Activated CD8-positive, alpha-beta memory T cell treated with anti-CD3 and anti-CD28 coated beads for 48 hours (primary cell): Measurements from ENCODE around the gene IL20RB.

Source experiments
- DNase-seq, 3 experiments: peaks; one replicate each; pipeline ENCODE4 v3.0.0-alpha.2; 2020; ENCODE audit warnings: low read depth in 2 of 3, low spot score in 2 of 3

The IL20RB gene

GRCh38 chr3:137032465-137033120 lies 74.8 kb downstream of the IL20RB start:
- peak; percentile 34 to 86 (median 73) for DNase-seq

DNA sequence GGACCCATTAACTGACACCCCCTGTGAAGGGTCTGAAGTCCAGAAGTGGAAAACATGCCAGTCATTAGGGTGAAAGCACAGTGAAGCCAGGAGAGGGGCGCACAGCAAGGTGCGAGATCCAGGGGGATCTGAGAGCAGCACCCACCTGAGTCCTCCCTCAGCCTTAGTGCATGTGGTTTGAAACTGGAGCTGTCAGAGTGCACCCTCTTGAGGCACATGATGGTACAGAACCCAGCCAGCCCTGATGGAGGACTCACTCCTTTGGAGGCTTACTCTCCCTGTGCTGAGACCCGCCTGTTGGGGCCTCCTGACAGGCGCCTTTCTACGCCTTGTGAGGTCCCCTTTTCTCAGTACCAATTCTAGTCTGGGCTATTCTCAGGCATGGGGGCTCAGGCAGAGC lies 77.8 kb downstream of the IL20RB start:
- no peak for DNase-seq

DNA sequence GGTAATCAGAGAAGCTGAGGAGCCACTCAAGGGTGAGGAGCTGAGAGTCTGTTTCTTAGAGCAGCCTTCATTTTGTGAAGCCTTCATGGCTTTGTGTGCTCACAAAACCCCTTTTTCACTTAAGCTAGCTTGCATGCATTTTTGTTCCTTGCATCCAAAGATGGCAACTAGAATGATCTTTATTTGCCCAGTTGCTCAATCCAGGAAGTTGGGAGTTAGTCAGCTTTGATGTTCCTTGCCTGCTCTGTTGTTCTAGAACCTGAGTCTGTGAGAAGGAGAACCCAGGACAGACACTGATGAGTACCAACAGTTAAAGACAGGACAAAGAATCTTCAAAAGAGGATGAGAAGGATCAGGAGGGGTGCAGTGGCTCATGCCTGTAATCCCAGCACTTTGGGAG lies 81.8 kb downstream of the IL20RB start:
- DNase-seq, result no peak

- DNase-seq, result no peak
These were observed 83.5 kb downstream of the IL20RB start for GRCh38 chr3:137041251-137041650.

DNA sequence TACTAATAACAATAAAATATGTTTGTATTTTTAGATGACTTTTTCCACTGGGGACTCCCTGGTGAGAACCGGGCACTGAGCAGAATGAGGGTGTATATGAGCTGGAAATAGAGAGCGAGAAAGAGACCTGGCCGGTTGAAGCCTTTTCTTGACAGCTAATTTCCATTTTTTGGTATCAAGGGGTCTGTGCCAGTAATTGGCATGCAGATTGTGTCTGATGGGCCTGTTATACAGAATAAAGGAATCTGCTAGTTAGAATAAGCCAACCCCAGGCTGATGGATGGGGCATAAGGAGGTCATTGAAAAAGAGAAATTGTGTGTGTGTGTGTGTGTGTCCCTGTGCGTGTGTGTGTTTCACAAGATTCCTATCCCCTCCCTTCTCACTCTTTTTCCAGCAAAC lies 83.9 kb downstream of the IL20RB start:
- DNase-seq, result no peak

DNA sequence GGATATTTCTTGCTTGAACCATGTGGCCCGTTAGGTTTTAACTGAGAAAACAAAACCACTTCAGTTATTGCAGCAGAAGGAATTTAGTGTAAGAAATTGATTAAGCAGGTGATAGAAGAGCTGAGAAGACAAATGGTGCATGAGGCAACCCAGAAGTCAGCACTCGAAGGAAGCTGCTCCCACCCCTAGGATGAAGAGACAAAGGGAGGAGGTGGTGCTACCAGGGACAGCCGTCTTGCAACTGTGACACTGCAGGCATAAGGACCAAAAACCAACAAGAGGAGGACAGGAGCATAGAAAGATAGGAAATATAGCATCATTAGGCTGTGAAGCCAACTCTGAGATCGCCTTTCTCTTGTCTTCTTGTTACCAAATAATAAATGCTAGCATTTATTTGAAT lies 89.0 kb downstream of the IL20RB start:
- no peak for DNase-seq

DNA sequence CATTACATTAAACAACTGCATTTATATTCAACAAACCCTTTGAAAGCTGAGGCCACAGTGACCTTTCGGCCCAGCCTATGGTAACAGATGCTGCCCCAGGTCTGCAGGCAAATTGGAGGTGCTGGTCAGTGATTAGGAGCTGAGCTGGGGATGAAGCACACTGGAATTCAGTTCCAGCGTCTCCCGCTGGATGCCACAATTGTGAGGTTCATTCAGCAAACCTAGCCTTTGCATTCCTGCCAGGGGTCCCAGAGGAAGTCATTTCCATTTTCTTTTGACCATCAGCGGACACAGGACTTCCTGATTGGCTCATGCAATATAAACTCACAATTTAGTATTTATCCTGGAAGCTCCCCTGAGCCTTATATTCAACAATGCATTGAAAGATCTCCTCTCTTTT lies 89.5 kb downstream of the IL20RB start:
- no peak for DNase-seq

DNA sequence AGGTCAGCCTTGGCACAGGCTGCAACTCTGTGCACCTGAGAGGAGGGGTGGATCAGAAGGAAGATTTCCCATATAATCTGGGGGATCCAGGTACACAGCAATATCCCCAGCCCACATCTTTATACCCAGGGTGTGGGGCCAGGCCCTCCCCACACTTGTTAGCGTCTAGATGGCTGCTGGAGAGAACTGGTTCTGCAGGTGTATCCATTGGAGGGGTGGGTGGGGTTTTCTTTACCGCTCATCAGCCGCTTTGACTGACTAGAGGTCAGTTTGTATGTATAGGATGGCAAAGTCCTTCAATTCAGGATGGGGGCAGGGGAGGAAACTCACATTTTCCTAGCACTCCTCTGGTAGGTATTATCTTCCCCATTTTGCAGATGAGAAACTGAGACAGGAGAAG lies 92.5 kb downstream of the IL20RB start:
- no peak for DNase-seq

- DNase-seq, result no peak
These were observed 94.5 kb downstream of the IL20RB start for GRCh38 chr3:137052298-137052697.
